GM21423 (cell line): Measurements from ENCODE around the gene WDR72.

Experiments
- ATAC-seq: cut with Tn5 transposase; IDR thresholded peaks from one replicate; pipeline ENCODE4 v1.9.1; 2021; ENCODE audit warnings: mild to moderate bottlenecking, moderate library complexity; ENCODE audit not compliant: unreplicated experiment

The WDR72 gene

GRCh38 chr15:53472210-53472609 lies 287.3 kb downstream of the WDR72 start:
- ATAC-seq = no peak

GRCh38 chr15:53470743-53471142 lies 288.7 kb downstream of the WDR72 start:
- no peak for ATAC-seq

- ATAC-seq = no peak
Observed at GRCh38 chr15:53469422-53469821, 290.0 kb downstream of the WDR72 start.
